GM12874 (cell line): ENCODE measurements around the gene BLZF1.

Source experiments
- CTCF ChIP-seq: IDR thresholded peaks from 2 replicates; pipeline ENCODE4 v1.5.1; 2011; ENCODE audit warnings: low read depth, mild to moderate bottlenecking, control low read depth, low read length, moderate library complexity; ENCODE audit not compliant: insufficient read depth

Gene BLZF1

GRCh38 chr1:169367686-169368405, at the start of gene BLZF1, which contains the start of gene NME7:
BLZF1 (plus strand) TSS chr1:169368195; CDS start chr1:169369523, 1,328 bp downstream.
NME7 (minus strand) TSS chr1:169367797; CDS start chr1:169367710, 87 bp downstream.
- no peak for TF ChIP-seq CTCF

GRCh38 chr1:169318536-169319244, 49.3 kb upstream of the BLZF1 start:
- no peak for TF ChIP-seq CTCF

- TF ChIP-seq CTCF: no peak
These were observed 46.5 kb upstream of the BLZF1 start for GRCh38 chr1:169321539-169321938.

GRCh38 chr1:169322138-169322537, 45.9 kb upstream of the BLZF1 start:
- TF ChIP-seq CTCF: no peak

GRCh38 chr1:169325117-169325516, 42.9 kb upstream of the BLZF1 start:
- TF ChIP-seq CTCF: no peak

- no peak for TF ChIP-seq CTCF
These were observed 41.6 kb upstream of the BLZF1 start for GRCh38 chr1:169326261-169326955.

- TF ChIP-seq CTCF: no peak
These were observed 41.1 kb upstream of the BLZF1 start for GRCh38 chr1:169326956-169327268.
